T-helper 1 cell treated with Interleukin-12 subunit alpha and Interleukin-12 subunit beta and Interleukin-4 antibody, amounts not matched to agents 30 μg/mL and 1 μg/mL, for 36 hours (primary cell): ENCODE measurements around the gene FBXW7.

Source experiments
- H3K27ac Mint-ChIP-seq: one replicate; pipeline ENCODE4 v1.8.0; 2021; ENCODE audit warnings: mild to moderate bottlenecking, mixed read lengths
- H3K27me3 Mint-ChIP-seq: one replicate; pipeline ENCODE4 v1.8.0; 2021; ENCODE audit warnings: low read depth, mixed read lengths
- H3K36me3 Mint-ChIP-seq: one replicate; pipeline ENCODE4 v1.8.0; 2021; ENCODE audit warnings: low read depth, mixed read lengths
- H3K4me1 Mint-ChIP-seq: one replicate; pipeline ENCODE4 v1.8.0; 2021; ENCODE audit warnings: low read depth, mixed read lengths
- H3K4me3 Mint-ChIP-seq: one replicate; pipeline ENCODE4 v1.8.0; 2021; ENCODE audit warnings: mild to moderate bottlenecking, moderate library complexity, mixed read lengths
- H3K9me3 Mint-ChIP-seq: one replicate; pipeline ENCODE4 v1.8.0; 2021; ENCODE audit warnings: mixed read lengths

The FBXW7 gene

GRCh38 chr4:152535360-152535902 lies 461 bp downstream of the FBXW7 start:
- H3K36me3 Mint-ChIP-seq: peaks cover 38% of the 10 kb centered on the region

GRCh38 chr4:152534541-152535359 lies 1.1 kb downstream of the FBXW7 start:
- peak overlapping the region; percentile 91 for H3K27ac Mint-ChIP-seq
- peaks cover 33% of the 10 kb centered on the region for H3K36me3 Mint-ChIP-seq
- H3K4me3 Mint-ChIP-seq: peak overlapping the region; percentile 99
- H3K27me3 Mint-ChIP-seq: no peaks in the 10 kb centered on the region
- no peaks in the 10 kb centered on the region for H3K9me3 Mint-ChIP-seq
- peaks cover 56% of the 10 kb centered on the region for H3K4me1 Mint-ChIP-seq

More at GRCh38 chr4:152535360-152535902, 461 bp downstream of the FBXW7 start:
- peak overlapping the region; percentile 99 for H3K4me3 Mint-ChIP-seq
- peak overlapping the region; percentile 100 for H3K27ac Mint-ChIP-seq
- H3K27me3 Mint-ChIP-seq: no peaks in the 10 kb centered on the region
- H3K9me3 Mint-ChIP-seq: no peaks in the 10 kb centered on the region
- H3K4me1 Mint-ChIP-seq: peaks cover 58% of the 10 kb centered on the region

GRCh38 chr4:152531479-152531878 lies 4.4 kb downstream of the FBXW7 start:
- no peaks in the 10 kb centered on the region for H3K27me3 Mint-ChIP-seq
- H3K9me3 Mint-ChIP-seq: no peaks in the 10 kb centered on the region
- peaks cover 43% of the 10 kb centered on the region for H3K4me1 Mint-ChIP-seq
- H3K4me3 Mint-ChIP-seq: no peak overlapping the region
- peaks cover 21% of the 10 kb centered on the region for H3K36me3 Mint-ChIP-seq
- no peak overlapping the region for H3K27ac Mint-ChIP-seq

- Mint-ChIP-seq H3K9me3 (no peaks in the 10 kb centered on the region), H3K36me3 (peaks cover 21% of the 10 kb centered on the region), H3K4me1 (peaks cover 46% of the 10 kb centered on the region), H3K27me3 (no peaks in the 10 kb centered on the region), H3K4me3 (no peak overlapping the region), H3K27ac (no peak overlapping the region)
Observed at GRCh38 chr4:152530600-152530999, 5.3 kb downstream of the FBXW7 start.

- Mint-ChIP-seq H3K4me3 (no peak overlapping the region), H3K9me3 (no peaks in the 10 kb centered on the region), H3K4me1 (peaks cover 48% of the 10 kb centered on the region), H3K27me3 (no peaks in the 10 kb centered on the region), H3K27ac (no peak overlapping the region), H3K36me3 (peaks cover 23% of the 10 kb centered on the region)
Observed at GRCh38 chr4:152529880-152530279, 6.0 kb downstream of the FBXW7 start.

GRCh38 chr4:152528060-152528459 lies 7.8 kb downstream of the FBXW7 start:
- Mint-ChIP-seq H3K9me3 (no peaks in the 10 kb centered on the region), H3K36me3 (peaks cover 20% of the 10 kb centered on the region), H3K4me1 (peaks cover 51% of the 10 kb centered on the region), H3K27me3 (no peaks in the 10 kb centered on the region), H3K4me3 (no peak overlapping the region), H3K27ac (no peak overlapping the region)

GRCh38 chr4:152525878-152526277 lies 10.0 kb downstream of the FBXW7 start:
- no peaks in the 10 kb centered on the region for H3K27me3 Mint-ChIP-seq
- peaks cover 44% of the 10 kb centered on the region for H3K4me1 Mint-ChIP-seq
- H3K36me3 Mint-ChIP-seq: peaks cover 16% of the 10 kb centered on the region
- no peaks in the 10 kb centered on the region for H3K9me3 Mint-ChIP-seq
- H3K4me3 Mint-ChIP-seq: no peak overlapping the region
- no peak overlapping the region for H3K27ac Mint-ChIP-seq

- Mint-ChIP-seq H3K27ac (no peak overlapping the region), H3K36me3 (peaks cover 22% of the 10 kb centered on the region), H3K9me3 (no peaks in the 10 kb centered on the region), H3K4me3 (no peak overlapping the region), H3K27me3 (no peaks in the 10 kb centered on the region), H3K4me1 (peaks cover 41% of the 10 kb centered on the region)
Observed at GRCh38 chr4:152524427-152524826, 11.5 kb downstream of the FBXW7 start.

GRCh38 chr4:152523731-152524130 lies 12.2 kb downstream of the FBXW7 start:
- Mint-ChIP-seq H3K36me3 (peaks cover 24% of the 10 kb centered on the region), H3K4me3 (no peak overlapping the region), H3K27me3 (no peaks in the 10 kb centered on the region), H3K27ac (no peak overlapping the region), H3K9me3 (no peaks in the 10 kb centered on the region), H3K4me1 (peaks cover 41% of the 10 kb centered on the region)

- Mint-ChIP-seq H3K27me3 (no peaks in the 10 kb centered on the region), H3K4me1 (peaks cover 34% of the 10 kb centered on the region), H3K9me3 (no peaks in the 10 kb centered on the region), H3K27ac (no peak overlapping the region), H3K36me3 (peaks cover 22% of the 10 kb centered on the region), H3K4me3 (no peak overlapping the region)
Observed at GRCh38 chr4:152522754-152523153, 13.1 kb downstream of the FBXW7 start.

- Mint-ChIP-seq H3K4me1 (peaks cover 32% of the 10 kb centered on the region), H3K9me3 (no peaks in the 10 kb centered on the region), H3K27me3 (no peaks in the 10 kb centered on the region), H3K36me3 (peaks cover 20% of the 10 kb centered on the region), H3K27ac (no peak overlapping the region), H3K4me3 (no peak overlapping the region)
Observed at GRCh38 chr4:152522245-152522644, 13.6 kb downstream of the FBXW7 start.

GRCh38 chr4:152516156-152516555 lies 19.7 kb downstream of the FBXW7 start:
- Mint-ChIP-seq H3K4me1 (peaks cover 21% of the 10 kb centered on the region), H3K27me3 (no peaks in the 10 kb centered on the region), H3K4me3 (no peak overlapping the region), H3K27ac (no peak overlapping the region), H3K36me3 (peaks cover 18% of the 10 kb centered on the region), H3K9me3 (no peaks in the 10 kb centered on the region)

GRCh38 chr4:152515678-152516077 lies 20.2 kb downstream of the FBXW7 start:
- H3K4me1 Mint-ChIP-seq: peaks cover 21% of the 10 kb centered on the region
- no peak overlapping the region for H3K4me3 Mint-ChIP-seq
- no peaks in the 10 kb centered on the region for H3K9me3 Mint-ChIP-seq
- H3K27ac Mint-ChIP-seq: no peak overlapping the region
- H3K36me3 Mint-ChIP-seq: peaks cover 15% of the 10 kb centered on the region
- no peaks in the 10 kb centered on the region for H3K27me3 Mint-ChIP-seq

- Mint-ChIP-seq H3K27me3 (no peaks in the 10 kb centered on the region), H3K4me1 (peaks cover 29% of the 10 kb centered on the region)
Observed at GRCh38 chr4:152514356-152514755, 21.5 kb downstream of the FBXW7 start.

GRCh38 chr4:152513078-152513477 lies 22.8 kb downstream of the FBXW7 start:
- H3K36me3 Mint-ChIP-seq: peaks cover 7% of the 10 kb centered on the region
- H3K27ac Mint-ChIP-seq: no peak overlapping the region
- H3K4me3 Mint-ChIP-seq: no peak overlapping the region
- peaks cover 31% of the 10 kb centered on the region for H3K4me1 Mint-ChIP-seq
- no peaks in the 10 kb centered on the region for H3K9me3 Mint-ChIP-seq
- no peaks in the 10 kb centered on the region for H3K27me3 Mint-ChIP-seq

More at GRCh38 chr4:152514356-152514755, 21.5 kb downstream of the FBXW7 start:
- Mint-ChIP-seq H3K27ac (no peak overlapping the region), H3K36me3 (peaks cover 8% of the 10 kb centered on the region), H3K4me3 (no peak overlapping the region), H3K9me3 (no peaks in the 10 kb centered on the region)
